ENCODE data around the gene GPATCH2L. TPM values are rescaled to one million over a fixed set of nuclear protein-coding genes. Genes with fewer than 3 reads are reported as not detected.

The GPATCH2L gene
- total RNA-seq, 4 donors from 2014 or later: 47.6 to 230 (median 85.0) TPM

DNA sequence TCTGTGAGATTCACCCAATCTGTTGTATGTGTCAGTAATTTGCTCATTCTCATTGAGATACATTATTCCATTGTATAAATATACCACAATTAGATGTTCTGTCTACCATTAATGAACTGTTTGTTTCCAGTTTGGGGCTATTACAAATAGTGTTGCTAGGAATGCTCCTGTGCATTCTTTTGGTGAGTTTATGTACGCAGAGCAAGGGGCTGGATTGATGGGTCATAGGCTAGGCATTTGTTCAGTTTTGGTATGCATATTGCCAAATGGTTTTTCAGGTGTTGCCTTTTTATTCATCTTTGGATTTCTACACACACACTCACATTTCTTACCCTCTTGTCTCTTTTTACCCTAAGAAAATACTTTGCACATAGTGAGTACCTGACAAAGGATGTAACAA, 93.4 kb downstream of the GPATCH2L start:
- intact Hi-C loops (cut with DNase I; ENCODE audit: low total_unique reads): no loop called here
- no peaks in the 10 kb centered on the region for H3K27me3 ChIP-seq
- DNase-seq: no peak
- no peak for TF ChIP-seq POLR2A (IDR thresholded peaks at IDR 0.05)
- TF ChIP-seq, protein P1, sequence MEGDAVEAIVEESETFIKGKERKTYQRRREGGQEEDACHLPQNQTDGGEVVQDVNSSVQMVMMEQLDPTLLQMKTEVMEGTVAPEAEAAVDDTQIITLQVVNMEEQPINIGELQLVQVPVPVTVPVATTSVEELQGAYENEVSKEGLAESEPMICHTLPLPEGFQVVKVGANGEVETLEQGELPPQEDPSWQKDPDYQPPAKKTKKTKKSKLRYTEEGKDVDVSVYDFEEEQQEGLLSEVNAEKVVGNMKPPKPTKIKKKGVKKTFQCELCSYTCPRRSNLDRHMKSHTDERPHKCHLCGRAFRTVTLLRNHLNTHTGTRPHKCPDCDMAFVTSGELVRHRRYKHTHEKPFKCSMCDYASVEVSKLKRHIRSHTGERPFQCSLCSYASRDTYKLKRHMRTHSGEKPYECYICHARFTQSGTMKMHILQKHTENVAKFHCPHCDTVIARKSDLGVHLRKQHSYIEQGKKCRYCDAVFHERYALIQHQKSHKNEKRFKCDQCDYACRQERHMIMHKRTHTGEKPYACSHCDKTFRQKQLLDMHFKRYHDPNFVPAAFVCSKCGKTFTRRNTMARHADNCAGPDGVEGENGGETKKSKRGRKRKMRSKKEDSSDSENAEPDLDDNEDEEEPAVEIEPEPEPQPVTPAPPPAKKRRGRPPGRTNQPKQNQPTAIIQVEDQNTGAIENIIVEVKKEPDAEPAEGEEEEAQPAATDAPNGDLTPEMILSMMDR (IDR thresholded peaks at IDR 0.05): no peak
- no peak overlapping the region for H3K27ac ChIP-seq
- no peaks in the 10 kb centered on the region for H3K36me3 ChIP-seq
- no peak overlapping the region for H3K4me3 ChIP-seq
- H3K4me1 ChIP-seq: no peaks in the 10 kb centered on the region
- no peaks in the 10 kb centered on the region for H3K9me3 ChIP-seq

DNA sequence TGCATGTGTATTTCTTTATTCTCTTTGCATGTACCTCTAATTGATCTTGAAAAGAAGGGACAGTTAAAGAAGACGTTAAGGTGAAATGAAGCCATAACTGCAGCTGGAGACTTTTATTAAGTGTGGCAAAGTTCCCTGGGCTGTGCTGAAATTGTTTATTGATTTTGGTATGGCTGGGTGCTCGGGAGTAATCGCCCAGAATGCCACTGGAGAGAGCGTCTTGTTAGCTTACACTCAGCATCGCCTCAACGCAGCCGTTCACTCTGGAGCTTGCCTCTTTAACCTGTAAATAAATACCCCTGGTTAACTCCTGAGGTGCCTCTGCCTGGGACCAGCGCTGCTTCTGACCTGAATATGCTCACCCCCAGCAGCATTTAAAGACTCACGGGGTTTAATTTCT, 98.6 kb downstream of the GPATCH2L start:
- no peak for DNase-seq
- no peaks in the 10 kb centered on the region for H3K4me1 ChIP-seq
- no peak overlapping the region for H3K4me3 ChIP-seq
- TF ChIP-seq, protein P1 (IDR thresholded peaks at IDR 0.05): no peak
- TF ChIP-seq POLR2A (IDR thresholded peaks at IDR 0.05): no peak
- H3K9me3 ChIP-seq: no peaks in the 10 kb centered on the region
- H3K27ac ChIP-seq: no peak overlapping the region
- H3K27me3 ChIP-seq: no peaks in the 10 kb centered on the region
- H3K36me3 ChIP-seq: no peaks in the 10 kb centered on the region
- intact Hi-C loops (cut with DNase I; ENCODE audit: low total_unique reads): no loop called here

DNA sequence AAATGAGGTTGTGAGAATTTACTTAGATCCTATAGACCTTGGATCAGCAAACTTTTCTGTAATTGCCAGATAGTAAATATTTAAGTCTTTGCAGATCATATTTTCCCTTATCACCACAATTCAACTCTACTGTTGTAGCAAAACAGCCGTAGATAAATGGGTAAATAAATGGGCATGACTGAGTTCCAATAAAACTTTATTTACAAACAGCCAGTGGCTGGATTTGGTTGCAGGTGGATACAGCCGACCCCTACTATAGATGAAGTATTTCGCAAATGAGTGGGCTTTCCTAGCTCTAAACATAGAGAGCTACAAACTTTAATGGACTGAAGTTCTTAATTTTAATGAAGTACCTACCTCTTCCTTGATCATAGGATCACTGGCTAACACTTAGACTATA, 100.7 kb downstream of the GPATCH2L start:
- intact Hi-C loops (cut with DNase I; ENCODE audit: low total_unique reads): no loop called here
- H3K36me3 ChIP-seq: no peaks in the 10 kb centered on the region
- DNase-seq: no peak
- H3K4me3 ChIP-seq: no peak overlapping the region
- H3K27ac ChIP-seq: no peak overlapping the region
- TF ChIP-seq POLR2A (IDR thresholded peaks at IDR 0.05): no peak
- TF ChIP-seq, protein P1 (IDR thresholded peaks at IDR 0.05): no peak
- no peaks in the 10 kb centered on the region for H3K4me1 ChIP-seq
- H3K9me3 ChIP-seq: no peaks in the 10 kb centered on the region
- H3K27me3 ChIP-seq: no peaks in the 10 kb centered on the region

DNA sequence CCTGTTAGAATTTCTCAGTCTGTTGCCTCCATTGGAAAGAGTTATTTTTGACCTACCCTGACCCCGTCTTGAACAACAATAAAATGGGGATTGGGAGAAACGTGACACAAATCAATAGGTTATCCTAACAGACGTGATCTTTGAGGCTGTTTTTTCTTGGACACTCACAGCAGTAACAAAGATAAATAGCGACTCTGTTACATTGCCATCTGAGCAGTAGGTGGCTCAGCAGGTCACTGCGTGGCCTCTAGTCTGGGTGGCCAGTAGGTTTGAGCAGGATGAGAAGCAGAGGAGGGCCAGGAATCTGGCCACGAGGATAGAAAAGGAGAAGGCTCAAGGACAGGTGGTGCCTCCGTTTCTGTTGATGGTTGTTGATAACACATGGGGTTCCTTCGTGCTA, 101.4 kb downstream of the GPATCH2L start:
- intact Hi-C loops (cut with DNase I; ENCODE audit: low total_unique reads): no loop called here
- Histone ChIP-seq H3K27me3 (no peaks in the 10 kb centered on the region), H3K4me3 (no peak overlapping the region), H3K36me3 (no peaks in the 10 kb centered on the region), H3K4me1 (no peaks in the 10 kb centered on the region), H3K27ac (no peak overlapping the region), H3K9me3 (no peaks in the 10 kb centered on the region)
- TF ChIP-seq, protein P1 (IDR thresholded peaks at IDR 0.05): no peak
- no peak for TF ChIP-seq POLR2A (IDR thresholded peaks at IDR 0.05)
- DNase-seq: no peak

DNA sequence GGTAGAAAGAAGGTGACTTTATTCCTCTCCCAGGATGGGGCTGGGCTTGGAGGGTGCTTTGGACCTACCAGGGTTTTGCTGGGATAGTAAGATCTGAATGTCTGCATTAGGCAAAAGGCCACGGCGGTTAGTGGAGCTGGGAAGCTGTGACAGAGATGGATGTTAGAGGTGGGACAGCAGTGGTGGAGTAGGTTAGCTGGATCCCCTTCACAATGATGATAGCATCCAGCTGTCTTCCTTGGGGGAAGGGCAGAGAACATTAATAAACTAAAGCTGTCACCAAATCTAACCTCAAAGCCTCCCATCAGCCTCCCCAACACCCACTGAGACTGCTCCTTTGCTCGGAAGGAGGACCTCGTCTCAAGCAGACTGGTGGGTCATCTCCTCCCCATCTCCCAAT, 104.8 kb downstream of the GPATCH2L start:
- H3K4me3 ChIP-seq: no peak overlapping the region
- H3K4me1 ChIP-seq: no peaks in the 10 kb centered on the region
- H3K9me3 ChIP-seq: no peaks in the 10 kb centered on the region
- DNase-seq: no peak
- H3K27me3 ChIP-seq: no peaks in the 10 kb centered on the region
- no peaks in the 10 kb centered on the region for H3K36me3 ChIP-seq
- no peak overlapping the region for H3K27ac ChIP-seq
- TF ChIP-seq, protein P1 (IDR thresholded peaks at IDR 0.05): no peak
- TF ChIP-seq POLR2A (IDR thresholded peaks at IDR 0.05): no peak
- intact Hi-C loops (cut with DNase I; ENCODE audit: low total_unique reads): no loop called here

All from uterus (tissue), 4 donors.